Neural cell (in vitro differentiated cells): ENCODE results near the gene PCDH1.

Source experiments
- CTCF ChIP-seq: fragments of 450-650 bp; IDR thresholded peaks from 2 replicates; pipeline ENCODE4 v1.5.1; 2014; ENCODE audit warnings: antibody characterized with exemption, mild to moderate bottlenecking, moderate library complexity; ENCODE audit not compliant: poor library complexity, severe bottlenecking
- MXI1 ChIP-seq: fragments of 450-650 bp; conservative IDR thresholded peaks from 2 replicates; pipeline ENCODE4 v1.6.1; 2014; ENCODE audit warnings: antibody characterized with exemption, mild to moderate bottlenecking; ENCODE audit not compliant: poor library complexity, severe bottlenecking
- POLR2AphosphoS5 ChIP-seq: IDR thresholded peaks from 2 replicates; pipeline ENCODE4 v1.6.1; 2012

- TF ChIP-seq MXI1 (no peak), POLR2AphosphoS5 (no peak), CTCF (no peak)
Observed at GRCh38 chr5:141856037-141856790, 22.0 kb downstream of the PCDH1 start.
